Naive thymus-derived CD4-positive, alpha-beta T cell (primary cell): Measurements from ENCODE around the gene MRPL20. TPM values are rescaled to one million over a fixed set of nuclear protein-coding genes. Genes with fewer than 3 reads are reported as not detected.
"Not testable (repeated sequence)": the region's sequence is repeated elsewhere in the genome, so short reads cannot be mapped to it uniquely, and the experiment has no call there.

Experiments used
- ATAC-seq: fragments of 150-1000 bp; cut with Tn5 transposase; 2 replicates; pipeline ENCODE4 v1.10.0; 2021; ENCODE audit warnings: mild to moderate bottlenecking, moderate library complexity
- CTCF ChIA-PET: fragments of 350-600 bp; sonication (Branson Sonifier 250); formaldehyde crosslinking; loops from one replicate; lab custom pipeline; 2021; ENCODE audit warnings: antibody characterized with exemption; lab: Charles Lee
- POLR2A ChIA-PET: fragments of 350-600 bp; sonication (Branson Sonifier 250); formaldehyde crosslinking; loops from one replicate; lab custom pipeline; 2021; ENCODE audit warnings: antibody characterized with exemption, inconsistent platforms; lab: Charles Lee
- DNase-seq, 9 donors: peaks; one replicate each; pipeline versions ENCODE4 v3.0.0 to v3.0.0-alpha.2; 2020 to 2022; ENCODE audit warnings: mixed read lengths in 1 of 9
- H3K27ac ChIP-seq: one replicate; pipeline ENCODE4 v1.7.0; 2013; ENCODE audit warnings: mild to moderate bottlenecking, low read depth, low read length, moderate library complexity
- H3K27me3 ChIP-seq, 2 donors: one replicate each; pipeline ENCODE4 v1.7.0; 2013; ENCODE audit warnings: low read length in 2 of 2, mild to moderate bottlenecking in 2 of 2, moderate library complexity in 2 of 2; ENCODE audit not compliant: control insufficient read depth in 2 of 2, insufficient read depth in 2 of 2
- H3K36me3 ChIP-seq, 3 experiments: 1 replicate in 2 of 3; 2 replicates in 1 of 3; pipeline ENCODE4 v1.7.0; 2013; ENCODE audit warnings: low read length in 3 of 3, mild to moderate bottlenecking in 3 of 3, moderate library complexity in 1 of 3; ENCODE audit not compliant: insufficient read depth in 3 of 3, control insufficient read depth in 2 of 3
- H3K4me1 ChIP-seq, 2 donors: one replicate each; pipeline ENCODE4 v1.7.0; 2013; ENCODE audit warnings: low read length in 2 of 2, mild to moderate bottlenecking in 2 of 2, moderate library complexity in 1 of 2; ENCODE audit not compliant: control insufficient read depth in 2 of 2, insufficient read depth in 2 of 2
- H3K4me3 ChIP-seq: 2 replicates; pipeline ENCODE4 v1.7.0; 2013; ENCODE audit warnings: mild to moderate bottlenecking, low read length
- H3K9me3 ChIP-seq, 3 experiments: 1 replicate in 2 of 3; 2 replicates in 1 of 3; pipeline ENCODE4 v1.7.0; 2013; ENCODE audit warnings: low read length in 3 of 3; ENCODE audit not compliant: control insufficient read depth in 2 of 3
- H3K27ac Mint-ChIP-seq, 9 donors: one replicate each; pipeline ENCODE4 v1.8.0; 2020 to 2022; ENCODE audit warnings: mixed read lengths in 9 of 9, mild to moderate bottlenecking in 8 of 9, moderate library complexity in 5 of 9, inconsistent platforms in 2 of 9
- H3K27me3 Mint-ChIP-seq, 5 donors: one replicate each; pipeline ENCODE4 v1.8.0; 2021 to 2022; ENCODE audit warnings: mixed read lengths in 5 of 5, mild to moderate bottlenecking in 1 of 5
- H3K36me3 Mint-ChIP-seq, 5 donors: one replicate each; pipeline ENCODE4 v1.8.0; 2020 to 2022; ENCODE audit warnings: mixed read lengths in 5 of 5, mild to moderate bottlenecking in 3 of 5, inconsistent platforms in 1 of 5
- H3K4me1 Mint-ChIP-seq, 7 donors: one replicate each; pipeline ENCODE4 v1.8.0; 2020 to 2022; ENCODE audit warnings: mixed read lengths in 7 of 7, mild to moderate bottlenecking in 3 of 7, inconsistent platforms in 1 of 7
- H3K4me3 Mint-ChIP-seq, 10 donors: one replicate each; pipeline ENCODE4 v1.8.0; 2020 to 2022; ENCODE audit warnings: mild to moderate bottlenecking in 10 of 10, mixed read lengths in 10 of 10, moderate library complexity in 6 of 10, inconsistent platforms in 2 of 10
- H3K9me3 Mint-ChIP-seq, 11 donors: one replicate each; pipeline ENCODE4 v1.8.0; 2020 to 2022; ENCODE audit warnings: mixed read lengths in 11 of 11, mild to moderate bottlenecking in 4 of 11, inconsistent platforms in 1 of 11, moderate library complexity in 1 of 11
- intact Hi-C, 2 donors: fragments of 100-400 bp; cut with micrococcal nuclease; formaldehyde crosslinking; loops; one replicate each; pipeline ENCODE4 v1.15.1; 2023
- polyA plus RNA-seq, 2 donors: library from polyadenylated mRNA; unstranded; fragments of 300-500 nt; fragmentation: Illumina TruSeq; gene quantifications; one replicate each; pipeline ENCODE4 v1.2.3, GENCODE V29; 2021
- total RNA-seq, 6 experiments: library from RNA in 5 of 6; stranded (reverse) in 5 of 6; gene quantifications; 1 replicate in 5 of 6; 2 replicates in 1 of 6; pipeline ENCODE4 v1.2.3 and lab custom pipeline; 2021 to 2026

The MRPL20 gene
- total RNA-seq (100 to 1,000 TPM in 4 of 5 experiments, 10 to 100 TPM in 1; 91.2 to 135 (median 122) TPM), polyA plus RNA-seq (100 to 1,000 TPM; 221 to 239 TPM), total RNA-seq (lab: John Stamatoyannopoulos, UW) (29.9 reads per million, percentile 59 among the genes with 10 or more reads in this experiment)

DNA sequence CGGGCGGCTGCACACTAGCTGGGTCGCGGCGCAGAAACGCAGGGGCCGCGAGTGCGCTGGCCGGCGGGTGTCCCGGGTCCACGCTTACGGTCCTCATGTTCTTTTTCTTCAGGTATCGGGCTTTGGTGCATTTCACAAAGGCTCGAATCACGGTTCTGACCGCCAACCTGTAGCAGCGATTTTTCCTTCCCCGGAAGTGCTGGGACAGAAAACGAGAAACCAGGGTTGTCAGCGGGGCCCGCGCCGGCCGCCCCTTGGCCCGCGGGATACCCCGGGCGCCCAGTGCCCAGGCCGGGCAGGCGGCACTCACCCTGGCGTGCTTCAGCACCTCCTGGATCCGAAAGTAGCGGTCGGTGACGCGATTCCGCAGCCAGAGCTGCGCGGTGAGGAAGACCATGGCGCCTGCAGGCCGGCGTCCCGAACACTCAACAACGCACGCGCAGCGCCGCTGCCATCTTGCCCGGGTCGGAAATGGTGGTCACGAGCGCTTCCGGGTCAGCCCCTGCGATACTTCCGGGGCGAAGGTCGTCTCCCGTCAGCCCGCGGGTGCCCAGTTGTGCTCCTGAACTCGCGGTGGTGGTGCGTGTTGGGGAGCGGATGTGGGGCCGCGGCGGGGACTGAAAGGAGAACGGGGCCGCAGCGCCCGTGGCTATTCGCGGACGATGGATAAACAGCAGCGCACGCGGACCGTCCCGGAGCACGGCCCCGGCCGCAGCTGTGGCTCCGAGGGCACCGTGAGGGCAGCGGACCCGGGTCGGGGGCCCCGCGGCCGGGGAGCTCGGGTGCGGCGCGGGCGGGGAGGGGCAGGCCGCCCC is at the start of gene MRPL20:
Gene MRPL20, minus strand, starts transcription at position 473 of the 815 bp plus-strand sequence. Its CDS starts 76 bp downstream, at position 397.
- Histone ChIP-seq H3K9me3 (no peaks in the 10 kb centered on the region), H3K4me3 (peak within 1 kb of the TSS; percentile 89), H3K27ac (peak within 1 kb of the TSS; percentile 89), H3K27me3 (no peaks in the 10 kb centered on the region), H3K4me1 (peaks cover 19 to 20% of the 10 kb centered on the region in 2 donors), H3K36me3 (peaks cover 8 to 35% (median 12%) of the 10 kb centered on the region in 3 experiments)
- Mint-ChIP-seq H3K4me3 (peak within 1 kb of the TSS; percentile 83 to 96 (median 93)), H3K27ac (peak within 1 kb of the TSS; percentile 90 to 97 (median 94)), H3K27me3 (peaks cover 0 to 1% (median 0%) of the 10 kb centered on the region in 5 donors), H3K4me1 (peaks cover 0 to 59% (median 35%) of the 10 kb centered on the region in 7 donors), H3K36me3 (peaks cover 0 to 28% (median 9%) of the 10 kb centered on the region in 5 donors), H3K9me3 (peaks cover 0 to 3% (median 0%) of the 10 kb centered on the region in 11 donors)
- POLR2A ChIA-PET, result interaction anchor here (0.6 to 5.6 kb wide), 10 partner anchors 12 to 448 kb away, joined by 3 to 80 read pairs (median 4); partner anchors contain the start of genes AURKAIP1, CCNL2, MIB2 and NOC2L
- DNase-seq, result peak; percentile 88 to 96 (median 94)
- intact Hi-C loops, result loop anchor here (1.0 to 10.0 kb wide), 9 partner anchors 8 to 291 kb away; partner anchors contain the start of genes AURKAIP1 (in 2 of the 2), ATAD3A (in 1 of the 2), ATAD3B (in 1 of the 2) and C1orf159 (in 1 of the 2)
- peak; percentile 97 for ATAC-seq
- CTCF ChIA-PET, result no interaction called here

DNA sequence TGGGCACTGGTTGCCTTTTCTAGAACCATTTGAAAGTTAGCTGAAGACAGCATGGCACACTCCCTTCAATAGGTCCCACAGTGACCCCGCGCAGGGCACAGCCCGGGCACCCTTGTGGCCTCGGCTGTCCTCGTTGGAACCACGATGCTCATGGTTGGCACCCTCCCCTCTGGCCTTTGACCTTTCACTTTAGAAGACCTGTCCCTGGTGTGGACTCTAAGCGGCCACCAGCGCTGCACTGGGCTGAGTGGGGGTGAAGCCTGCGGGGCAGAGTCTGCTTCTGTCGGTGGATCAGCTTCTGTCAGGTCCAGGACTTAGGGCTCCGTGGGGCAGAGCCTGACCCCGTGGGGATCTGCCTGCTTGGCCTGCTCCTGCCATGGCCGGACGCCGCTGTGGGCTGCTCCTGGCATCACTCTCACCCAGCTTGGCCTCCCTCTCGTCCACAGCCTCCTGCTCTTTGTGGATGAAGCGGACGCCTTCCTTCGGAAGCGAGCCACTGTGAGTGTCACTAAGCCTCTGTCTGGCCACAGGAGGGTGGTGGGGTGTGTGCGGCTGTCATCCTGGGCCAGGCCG is 49.7 kb upstream of the MRPL20 start:
- DNase-seq, H3K27me3 Mint-ChIP-seq, POLR2A ChIA-PET, H3K27ac ChIP-seq, H3K9me3 Mint-ChIP-seq, H3K27me3 ChIP-seq, H3K4me1 Mint-ChIP-seq, CTCF ChIA-PET, ATAC-seq, H3K36me3 ChIP-seq, H3K4me3 Mint-ChIP-seq, intact Hi-C loops, H3K27ac Mint-ChIP-seq, H3K4me1 ChIP-seq, H3K36me3 Mint-ChIP-seq, H3K4me3 ChIP-seq, H3K9me3 ChIP-seq: not testable (repeated sequence)

DNA sequence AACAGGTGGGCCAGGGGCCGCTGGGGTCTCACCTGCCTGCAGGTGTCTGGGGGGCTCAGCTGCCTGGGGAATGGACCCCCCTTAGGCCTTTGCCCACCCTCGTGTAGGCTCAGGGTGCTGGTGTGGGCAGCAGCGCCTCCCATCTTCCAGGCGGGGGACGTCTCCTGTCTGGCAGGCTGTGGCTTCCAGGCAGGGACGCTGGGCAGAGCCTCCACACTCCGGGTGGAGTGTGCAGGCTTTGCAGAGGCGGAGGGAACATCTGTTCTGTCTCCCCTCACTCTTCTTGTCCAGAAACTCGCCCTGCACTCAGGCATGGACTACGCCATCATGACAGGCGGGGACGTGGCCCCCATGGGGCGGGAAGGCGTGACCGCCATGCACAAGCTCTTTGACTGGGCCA is 48.8 kb upstream of the MRPL20 start:
- H3K27me3 Mint-ChIP-seq, H3K27ac Mint-ChIP-seq, H3K36me3 ChIP-seq, H3K4me1 ChIP-seq, H3K9me3 ChIP-seq, H3K4me3 ChIP-seq, H3K27me3 ChIP-seq, DNase-seq, H3K4me3 Mint-ChIP-seq, ATAC-seq, CTCF ChIA-PET, intact Hi-C loops, H3K4me1 Mint-ChIP-seq, POLR2A ChIA-PET, H3K27ac ChIP-seq, H3K9me3 Mint-ChIP-seq, H3K36me3 Mint-ChIP-seq: not testable (repeated sequence)

DNA sequence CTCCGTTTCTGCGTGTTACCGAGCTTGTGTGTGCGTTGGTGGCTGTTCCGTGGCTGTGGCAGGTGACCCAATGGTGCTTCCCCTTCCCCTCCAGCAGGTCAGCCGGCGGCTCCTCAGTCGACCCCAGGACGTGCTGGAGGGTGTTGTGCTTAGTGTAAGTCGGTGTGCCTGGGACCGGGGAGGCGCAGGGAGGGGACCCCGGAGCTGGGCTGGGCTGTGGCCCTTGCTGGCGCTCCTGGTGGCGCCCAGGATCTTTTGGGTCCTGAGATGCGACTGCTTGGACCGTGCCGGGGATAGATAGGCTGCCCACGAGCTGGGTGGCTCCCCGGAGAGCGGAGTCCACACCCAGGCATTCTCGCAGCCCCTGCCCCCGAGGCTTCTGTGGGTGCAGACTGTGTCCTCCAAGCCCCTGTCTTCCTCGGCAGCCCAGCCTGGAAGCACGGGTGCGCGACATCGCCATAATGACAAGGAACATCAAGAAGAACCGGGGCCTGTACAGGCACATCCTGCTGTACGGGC is 48.3 kb upstream of the MRPL20 start:
- H3K27me3 Mint-ChIP-seq, result no peaks in the 10 kb centered on the region
- H3K4me3 Mint-ChIP-seq, result no peak overlapping the region
- Histone ChIP-seq H3K27ac (no peak overlapping the region), H3K36me3 (no peaks in the 10 kb centered on the region), H3K4me3 (no peak overlapping the region), H3K9me3 (no peaks in the 10 kb centered on the region), H3K4me1 (no peaks in the 10 kb centered on the region), H3K27me3 (no peaks in the 10 kb centered on the region)
- ChIA-PET CTCF (no interaction called here), POLR2A (no interaction called here)
- no peak for DNase-seq
- H3K9me3 Mint-ChIP-seq, result no peaks in the 10 kb centered on the region
- no peaks in the 10 kb centered on the region for H3K36me3 Mint-ChIP-seq
- H3K4me1 Mint-ChIP-seq, result no peaks in the 10 kb centered on the region
- intact Hi-C loops, result no loop called here
- H3K27ac Mint-ChIP-seq, result no peak overlapping the region
- no peak for ATAC-seq

DNA sequence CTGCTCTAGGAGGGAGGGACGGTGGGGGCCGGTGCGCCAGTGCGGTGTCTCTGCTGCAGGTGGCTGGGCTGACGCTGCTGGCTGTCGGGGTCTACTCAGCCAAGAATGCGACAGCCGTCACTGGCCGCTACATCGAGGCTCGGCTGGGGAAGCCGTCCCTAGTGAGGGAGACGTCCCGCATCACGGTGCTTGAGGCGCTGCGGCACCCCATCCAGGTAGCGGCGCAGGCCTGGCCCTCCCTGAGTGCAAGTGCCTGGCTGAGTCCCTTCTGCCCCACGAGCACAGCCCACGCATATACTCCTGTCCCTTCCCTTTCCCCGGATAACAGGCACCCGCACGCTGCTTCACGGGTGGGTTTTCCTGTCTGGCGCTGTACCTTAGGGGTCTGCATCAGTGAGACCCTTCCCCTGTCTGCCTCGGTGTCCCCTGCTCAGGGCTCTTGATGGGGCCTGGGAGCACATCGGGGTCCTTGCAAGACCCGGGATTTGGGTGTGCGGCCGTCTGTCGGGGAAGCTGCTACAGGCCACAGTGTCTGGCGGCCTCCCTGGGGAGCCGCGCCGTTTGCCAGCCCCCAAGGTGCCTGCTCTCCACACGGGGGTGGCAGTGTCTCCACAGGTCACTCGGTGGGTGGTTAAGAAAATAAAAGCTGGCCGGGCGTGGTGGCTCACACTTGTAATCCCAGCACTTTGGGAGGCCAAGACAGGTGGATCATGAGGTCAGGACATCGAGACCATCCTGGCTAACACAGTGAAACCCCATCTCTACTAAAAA is 47.4 kb upstream of the MRPL20 start:
- H3K27me3 Mint-ChIP-seq, H3K36me3 Mint-ChIP-seq, CTCF ChIA-PET, H3K9me3 Mint-ChIP-seq, DNase-seq, H3K27ac ChIP-seq, H3K9me3 ChIP-seq, POLR2A ChIA-PET, ATAC-seq, H3K4me3 Mint-ChIP-seq, H3K36me3 ChIP-seq, H3K27me3 ChIP-seq, intact Hi-C loops, H3K4me3 ChIP-seq, H3K4me1 ChIP-seq, H3K4me1 Mint-ChIP-seq, H3K27ac Mint-ChIP-seq: not testable (repeated sequence)

DNA sequence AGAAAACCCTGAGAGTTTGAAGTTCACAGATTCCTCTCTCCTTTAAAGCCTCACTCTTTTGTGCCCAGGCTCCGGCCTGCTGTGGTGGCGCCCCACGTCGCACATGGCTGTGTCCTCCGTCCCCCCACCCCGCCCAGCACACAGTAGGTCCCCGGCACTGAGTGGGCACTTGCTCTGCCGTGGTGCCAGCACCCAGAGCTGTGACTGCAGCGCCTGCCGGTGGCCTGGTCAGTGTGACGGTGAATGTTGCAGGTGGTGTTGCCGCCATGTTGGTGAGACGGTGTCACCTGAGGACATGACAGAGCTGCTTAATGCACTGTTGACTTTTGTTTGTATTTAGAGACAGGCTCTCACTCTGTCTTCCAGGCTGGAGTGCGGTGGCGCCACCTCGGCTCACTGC is 45.8 kb upstream of the MRPL20 start:
- Histone ChIP-seq H3K27me3 (no peaks in the 10 kb centered on the region), H3K27ac (no peak overlapping the region), H3K4me1 (no peaks in the 10 kb centered on the region), H3K36me3 (no peaks in the 10 kb centered on the region), H3K9me3 (no peaks in the 10 kb centered on the region), H3K4me3 (no peak overlapping the region)
- CTCF ChIA-PET, result no interaction called here
- Mint-ChIP-seq H3K4me1 (no peaks in the 10 kb centered on the region), H3K36me3 (no peaks in the 10 kb centered on the region), H3K9me3 (no peaks in the 10 kb centered on the region), H3K4me3 (no peak overlapping the region), H3K27ac (no peak overlapping the region), H3K27me3 (peaks cover 0 to 6% (median 0%) of the 10 kb centered on the region in 5 donors)
- intact Hi-C loops, result no loop called here
- DNase-seq (no peak), ATAC-seq (no peak)
- POLR2A ChIA-PET, result no interaction called here
